GM15510 (cell line): ENCODE measurements around the gene LILRB4.

ENCODE experiments used
- POLR2A ChIP-seq: IDR thresholded peaks from 3 replicates; pipeline ENCODE4 v1.6.1; 2011; ENCODE audit warnings: borderline replicate concordance; ENCODE audit not compliant: insufficient read length; ENCODE audit errors: extremely low read depth

Gene LILRB4

DNA sequence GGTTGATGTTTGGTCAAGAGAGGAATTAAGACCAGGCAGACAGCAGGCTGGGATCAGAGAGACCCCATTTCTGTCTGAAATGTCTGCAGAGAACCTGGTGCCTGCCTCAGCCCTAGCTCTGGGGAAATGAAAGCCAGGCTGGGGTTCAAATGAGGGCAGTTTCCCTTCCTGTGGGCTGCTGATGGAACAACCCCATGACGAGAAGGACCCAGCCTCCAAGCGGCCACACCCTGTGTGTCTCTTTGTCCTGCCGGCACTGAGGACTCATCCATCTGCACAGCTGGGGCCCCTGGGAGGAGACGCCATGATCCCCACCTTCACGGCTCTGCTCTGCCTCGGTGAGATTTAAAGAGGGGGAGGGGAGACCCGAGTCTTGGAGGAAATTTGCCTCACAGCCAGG, at the start of gene LILRB4:
Gene LILRB4, plus strand, starts transcription at position 256 of the 400 bp plus-strand sequence. Its CDS starts 49 bp downstream, at position 305.
- TF ChIP-seq POLR2A: no peak

GRCh38 chr19:54614726-54615125, 48.1 kb upstream of the LILRB4 start:
- TF ChIP-seq POLR2A: no peak

GRCh38 chr19:54616057-54616456, 46.7 kb upstream of the LILRB4 start:
- no peak for TF ChIP-seq POLR2A

- TF ChIP-seq POLR2A: peak; percentile 38
These were observed 45.8 kb upstream of the LILRB4 start for GRCh38 chr19:54616821-54617560.

DNA sequence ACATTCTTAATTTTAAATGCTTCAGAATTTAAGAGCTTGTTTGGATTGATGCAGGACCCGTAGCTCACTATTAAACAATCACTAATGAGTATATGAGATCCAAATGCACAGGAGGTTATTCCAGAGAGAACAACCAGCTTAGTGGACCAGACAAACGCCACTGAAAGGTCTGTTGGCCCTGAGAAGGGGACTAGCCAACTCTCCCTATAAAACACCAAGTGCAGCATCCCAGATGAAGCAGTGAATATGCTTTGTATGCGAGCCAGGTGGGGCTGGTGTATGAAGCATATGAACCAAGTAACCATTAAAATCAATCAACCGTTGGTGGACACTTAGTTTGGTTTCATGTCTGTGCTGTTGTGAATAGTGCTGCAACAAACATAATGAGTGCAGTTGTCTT, 42.3 kb upstream of the LILRB4 start:
- no peak for TF ChIP-seq POLR2A

GRCh38 chr19:54622431-54622830, 40.4 kb upstream of the LILRB4 start:
- TF ChIP-seq POLR2A: no peak

DNA sequence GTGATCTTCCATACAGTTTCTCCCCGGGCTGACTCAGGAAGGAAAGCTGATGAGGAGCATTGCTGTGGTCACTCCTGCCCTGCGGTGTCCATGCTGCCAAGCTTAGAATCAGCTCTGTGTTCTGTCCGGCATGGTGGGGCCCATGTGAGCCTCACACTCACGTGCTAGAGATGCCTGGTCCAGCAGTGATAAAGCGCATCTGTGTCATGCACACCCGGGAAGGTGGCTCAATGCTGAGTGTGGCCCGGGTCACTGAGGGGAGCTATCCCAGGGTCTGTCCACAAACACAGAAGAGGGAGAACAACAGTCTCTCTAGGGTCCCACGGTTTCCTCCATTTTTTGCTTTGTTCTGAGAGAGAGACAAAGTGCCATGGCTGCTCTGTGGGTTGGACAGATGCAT, 36.0 kb upstream of the LILRB4 start:
- no peak for TF ChIP-seq POLR2A

- peak; percentile 2 for TF ChIP-seq POLR2A
These were observed 32.5 kb upstream of the LILRB4 start, which contains the start of gene LILRB1 for GRCh38 chr19:54630262-54630661. LILRB1 (plus strand) TSS chr19:54630484; CDS start chr19:54631074, 590 bp downstream.

DNA sequence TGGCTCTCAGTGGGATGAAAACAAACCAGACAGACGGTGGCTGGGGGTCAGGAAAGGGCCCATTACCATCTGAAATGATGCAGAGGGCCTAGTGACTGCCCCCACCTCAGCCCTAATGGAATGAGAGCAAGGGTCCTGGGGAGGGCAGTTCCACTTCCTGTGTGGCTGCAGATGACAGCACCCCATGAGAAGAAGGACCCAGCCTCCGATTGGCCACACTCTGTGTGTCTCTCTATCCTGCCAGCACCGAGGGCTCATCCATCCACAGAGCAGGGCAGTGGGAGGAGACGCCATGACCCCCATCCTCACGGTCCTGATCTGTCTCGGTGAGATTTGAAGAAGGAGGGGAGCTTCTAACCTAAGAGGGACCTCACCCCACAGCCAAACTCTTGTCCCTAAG, 32.0 kb upstream of the LILRB4 start:
- no peak for TF ChIP-seq POLR2A

DNA sequence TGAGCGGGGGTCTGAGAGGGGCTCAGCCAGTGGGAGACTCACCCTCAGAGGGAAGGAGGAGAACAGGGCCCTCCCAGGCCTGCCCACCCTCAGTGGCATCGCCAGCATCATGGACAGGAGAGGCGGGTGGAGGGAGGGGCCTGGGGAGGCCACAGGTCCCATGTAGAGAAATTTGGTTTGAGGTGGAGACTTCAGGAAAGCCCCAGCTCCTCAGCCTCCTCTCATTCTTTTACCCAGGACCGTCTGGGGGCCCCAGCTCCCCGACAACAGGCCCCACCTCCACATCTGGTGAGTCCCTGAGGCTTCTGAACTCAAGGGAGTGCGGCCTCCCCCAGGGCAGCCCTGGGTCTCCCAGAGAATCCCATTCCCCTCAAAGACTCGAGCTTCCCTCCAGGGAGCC, 29.4 kb upstream of the LILRB4 start:
- no peak for TF ChIP-seq POLR2A

- TF ChIP-seq POLR2A: no peak
These were observed 24.1 kb upstream of the LILRB4 start for GRCh38 chr19:54638683-54639082.

DNA sequence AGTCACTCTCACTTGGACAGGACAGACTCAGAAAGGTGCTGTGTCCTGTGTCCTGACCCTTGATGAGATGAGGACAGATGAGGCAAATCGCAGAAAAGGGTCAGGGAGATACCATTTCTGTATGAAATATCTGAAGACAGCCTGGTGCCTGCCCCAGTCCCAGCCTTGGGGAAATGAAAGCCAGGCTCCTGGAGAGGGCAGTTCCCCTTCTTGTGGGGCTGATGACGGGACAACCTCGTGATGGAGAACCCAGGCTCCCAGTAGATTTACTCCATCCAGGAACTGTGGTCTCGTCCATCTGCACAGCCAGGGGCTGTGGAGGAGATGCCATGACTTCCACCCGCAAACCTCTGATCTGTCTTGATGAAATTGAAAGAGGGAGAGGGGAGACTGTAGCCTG, 18.7 kb upstream of the LILRB4 start:
- no peak for TF ChIP-seq POLR2A

DNA sequence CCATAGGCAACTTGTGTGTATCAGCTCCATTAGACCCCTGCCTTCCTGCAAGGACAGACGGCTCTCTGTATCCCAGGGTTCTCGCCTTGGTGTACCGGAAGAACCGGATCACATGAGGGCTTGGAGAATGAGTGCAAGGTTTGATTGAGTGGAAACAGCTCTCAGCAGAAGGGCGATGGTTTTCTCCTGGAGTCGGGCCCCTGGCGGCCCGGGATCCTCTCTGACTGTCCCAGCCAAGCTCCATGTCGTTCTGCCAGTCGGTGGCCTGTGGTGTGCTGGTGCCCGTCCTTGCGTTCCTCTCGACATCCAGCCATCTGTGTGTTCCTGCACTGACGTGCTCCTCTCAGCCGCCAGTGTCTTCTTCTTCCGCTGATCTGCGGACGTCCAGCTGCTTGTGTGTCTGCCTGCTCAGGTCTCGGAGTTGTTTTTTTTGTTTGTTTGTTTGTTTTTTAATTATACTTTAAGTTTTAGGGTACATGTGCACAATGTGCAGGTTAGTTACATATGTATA, 16.4 kb upstream of the LILRB4 start:
- TF ChIP-seq POLR2A: no peak

DNA sequence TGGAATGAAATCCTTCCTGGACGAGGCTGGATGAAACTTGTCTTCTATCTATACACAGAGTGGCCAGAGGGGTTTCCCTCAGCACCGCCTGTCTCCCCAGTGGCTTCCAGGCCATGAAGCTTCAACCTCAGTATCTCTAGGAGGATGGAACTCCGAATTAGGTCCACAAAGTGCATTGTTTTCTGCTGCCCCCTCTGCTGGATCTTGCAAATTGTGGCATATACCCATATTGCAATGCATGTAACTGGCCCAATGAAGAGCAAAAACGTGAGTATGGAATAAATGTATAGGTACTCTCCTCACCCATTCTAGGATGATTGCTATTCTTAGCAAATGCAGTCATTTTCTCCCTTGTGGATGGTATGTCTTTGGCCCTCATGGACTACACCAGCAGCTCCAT, 14.7 kb upstream of the LILRB4 start:
- TF ChIP-seq POLR2A: no peak

GRCh38 chr19:54650108-54650655, 12.6 kb upstream of the LILRB4 start:
- TF ChIP-seq POLR2A: no peak
